ENCODE measurements around the gene CLNK.

DNA sequence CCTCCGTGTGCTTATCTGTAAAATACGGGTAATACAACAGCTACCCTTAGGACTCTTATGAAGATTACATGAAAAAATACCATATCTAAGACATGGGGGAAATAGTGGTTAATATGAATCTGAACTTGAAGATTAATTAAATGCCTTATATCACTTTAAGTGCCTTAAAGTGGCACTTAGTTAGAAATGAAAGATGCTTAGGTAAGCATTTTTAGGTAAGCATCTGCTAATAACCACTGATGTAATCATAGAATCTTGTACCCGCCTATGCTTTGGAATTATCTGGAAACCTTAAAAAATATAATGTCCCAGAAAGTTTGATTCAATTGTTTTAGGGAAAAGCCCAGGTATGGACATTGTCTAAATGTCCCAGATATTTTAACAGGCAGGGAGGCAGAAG is 12.2 kb downstream of the CLNK start:
- TF ChIP-seq CTCF (IDR thresholded peaks at IDR 0.05 in 8 of 11, conservative IDR thresholded peaks at IDR 0.05 in 3 of 11) (no peak), POLR2AphosphoS5 (IDR thresholded peaks at IDR 0.05) (no peak)
